Measurements from ENCODE around the gene SIPA1L2.

Gene SIPA1L2

GRCh38 chr1:232630894-232631195, 912 bp upstream of the SIPA1L2 start:
- TF ChIP-seq, protein P1, sequence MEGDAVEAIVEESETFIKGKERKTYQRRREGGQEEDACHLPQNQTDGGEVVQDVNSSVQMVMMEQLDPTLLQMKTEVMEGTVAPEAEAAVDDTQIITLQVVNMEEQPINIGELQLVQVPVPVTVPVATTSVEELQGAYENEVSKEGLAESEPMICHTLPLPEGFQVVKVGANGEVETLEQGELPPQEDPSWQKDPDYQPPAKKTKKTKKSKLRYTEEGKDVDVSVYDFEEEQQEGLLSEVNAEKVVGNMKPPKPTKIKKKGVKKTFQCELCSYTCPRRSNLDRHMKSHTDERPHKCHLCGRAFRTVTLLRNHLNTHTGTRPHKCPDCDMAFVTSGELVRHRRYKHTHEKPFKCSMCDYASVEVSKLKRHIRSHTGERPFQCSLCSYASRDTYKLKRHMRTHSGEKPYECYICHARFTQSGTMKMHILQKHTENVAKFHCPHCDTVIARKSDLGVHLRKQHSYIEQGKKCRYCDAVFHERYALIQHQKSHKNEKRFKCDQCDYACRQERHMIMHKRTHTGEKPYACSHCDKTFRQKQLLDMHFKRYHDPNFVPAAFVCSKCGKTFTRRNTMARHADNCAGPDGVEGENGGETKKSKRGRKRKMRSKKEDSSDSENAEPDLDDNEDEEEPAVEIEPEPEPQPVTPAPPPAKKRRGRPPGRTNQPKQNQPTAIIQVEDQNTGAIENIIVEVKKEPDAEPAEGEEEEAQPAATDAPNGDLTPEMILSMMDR (IDR thresholded peaks at IDR 0.05; ENCODE audit: low read depth, low read length) = no peak
- DNase-seq (ENCODE audit: extremely low read depth, low read depth) = no peak

DNA sequence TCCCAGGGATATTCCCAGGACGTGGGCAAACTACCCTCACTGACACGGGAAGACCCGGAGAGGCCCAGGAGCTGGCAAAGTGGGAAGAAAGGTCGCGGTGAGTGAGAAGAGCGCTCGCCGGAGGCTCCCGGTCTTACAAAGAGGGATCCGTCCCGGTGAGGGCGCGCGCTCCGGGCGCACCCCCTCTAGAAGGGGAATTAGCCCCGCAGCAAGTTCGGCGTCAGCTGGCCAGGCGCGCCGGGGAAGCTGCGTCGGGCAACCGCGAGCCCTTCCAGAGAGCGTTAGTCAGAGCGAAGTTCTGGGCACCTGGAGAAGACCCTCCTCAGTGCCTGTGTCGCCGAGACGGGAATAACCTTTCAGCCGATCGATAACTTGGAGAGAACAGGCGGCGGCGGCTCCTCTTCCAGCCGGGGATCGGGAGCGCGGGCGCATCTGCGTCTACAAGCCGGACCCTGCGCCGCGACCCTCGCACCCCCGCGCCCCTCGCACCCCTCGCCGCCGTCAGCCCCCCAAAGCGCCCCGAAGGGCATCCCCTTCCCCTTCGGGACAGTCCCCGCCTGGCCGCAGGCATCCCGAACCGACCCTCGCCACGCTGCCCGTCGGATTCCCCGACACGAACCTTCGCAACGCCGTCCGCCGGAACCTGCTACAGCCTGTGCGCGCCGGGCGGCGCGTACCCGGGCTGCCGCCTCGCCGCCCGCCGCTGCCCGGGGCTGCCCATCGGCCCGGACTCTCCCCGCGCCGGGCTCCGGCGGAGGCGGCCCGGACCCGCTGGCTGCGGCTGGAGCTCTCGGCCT, 485 bp downstream of the SIPA1L2 start:
- DNase-seq (ENCODE audit: extremely low read depth, low read depth) = no peak

DNA sequence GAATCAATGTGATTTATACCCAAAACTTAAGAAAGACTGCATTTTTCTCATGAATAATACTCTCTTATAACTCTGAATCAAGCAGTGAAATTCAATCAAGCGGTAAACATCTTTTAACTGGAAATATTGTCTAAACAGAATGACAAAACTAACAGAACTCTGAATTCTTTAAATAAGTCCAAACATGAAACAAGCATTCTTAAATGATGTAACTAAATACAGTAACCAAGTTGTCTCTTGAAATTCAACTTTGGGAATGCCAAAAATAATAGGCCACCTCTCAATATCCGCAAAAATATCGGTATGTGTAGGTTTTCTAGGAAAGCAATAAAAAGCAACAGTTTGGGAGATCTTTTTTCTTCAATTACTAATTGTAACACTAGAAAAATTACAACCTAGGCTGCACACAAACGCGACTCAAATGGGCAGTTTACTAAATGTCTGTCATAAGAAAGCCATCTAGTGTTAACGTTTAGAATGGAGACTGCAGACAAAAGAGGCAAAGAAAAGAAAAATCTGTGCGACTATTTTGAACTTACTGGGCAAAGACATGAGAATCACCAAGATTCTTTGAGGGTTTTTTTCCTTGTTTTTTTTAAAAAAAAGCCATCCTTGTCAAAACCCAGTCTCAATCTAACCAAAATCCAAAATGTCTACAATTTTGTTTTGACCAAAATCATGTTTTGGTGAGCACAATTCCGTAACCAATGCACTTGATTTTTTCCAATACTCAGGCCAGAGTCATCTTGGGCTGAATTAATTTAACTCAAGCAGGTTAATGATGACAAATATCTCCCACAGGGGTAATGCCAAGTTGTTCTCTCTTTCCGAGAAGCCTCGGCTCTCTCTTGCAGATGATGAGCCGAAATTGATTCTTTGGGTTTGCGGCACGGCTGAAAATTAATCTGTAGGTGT, 1.3 kb downstream of the SIPA1L2 start:
- TF ChIP-seq, protein P1 (IDR thresholded peaks at IDR 0.05; ENCODE audit: low read depth, low read length) = peak; percentile 44
- no peak for DNase-seq (ENCODE audit: extremely low read depth, low read depth)

More for the DNA sequence above, 485 bp downstream of the SIPA1L2 start:
- TF ChIP-seq, protein P1 (IDR thresholded peaks at IDR 0.05; ENCODE audit: low read depth, low read length) = no peak

- no peak for DNase-seq (ENCODE audit: extremely low read depth, low read depth)
- TF ChIP-seq, protein P1 (IDR thresholded peaks at IDR 0.05; ENCODE audit: low read depth, low read length) = peak; percentile 29
Observed at GRCh38 chr1:232627645-232628334, 2.1 kb downstream of the SIPA1L2 start.

- DNase-seq (ENCODE audit: extremely low read depth, low read depth) = no peak
- TF ChIP-seq, protein P1 (IDR thresholded peaks at IDR 0.05; ENCODE audit: low read depth, low read length) = no peak
Observed at GRCh38 chr1:232627171-232627570, 2.8 kb downstream of the SIPA1L2 start.

DNA sequence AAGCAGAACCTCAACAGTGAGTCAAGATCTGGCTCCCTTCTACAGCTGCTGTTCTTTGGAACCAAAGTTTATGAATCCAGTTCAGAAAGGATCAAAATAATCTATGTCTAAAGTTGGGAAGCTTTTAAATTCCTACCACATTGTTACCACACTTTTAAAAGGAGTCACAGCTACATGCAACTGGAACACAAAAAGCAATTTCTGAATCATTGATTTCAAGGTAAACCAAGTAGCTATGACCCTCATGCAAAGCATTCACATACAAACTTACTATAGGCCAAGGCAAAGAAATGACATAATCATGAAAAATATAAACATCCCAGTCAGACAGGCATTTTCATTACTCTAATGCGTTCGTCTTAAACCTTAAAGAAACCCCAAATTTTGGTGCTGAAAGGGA, 3.5 kb downstream of the SIPA1L2 start:
- no peak for DNase-seq (ENCODE audit: extremely low read depth, low read depth)
- TF ChIP-seq, protein P1 (IDR thresholded peaks at IDR 0.05; ENCODE audit: low read depth, low read length) = no peak

Data from AG09319 (cell line).